ENCODE measurements around the gene PTPA. TPM values are rescaled to one million over a fixed set of nuclear protein-coding genes. Genes with fewer than 3 reads are reported as not detected.

The PTPA gene
- total and polyA plus RNA-seq, 9 of the 15 experiments (the other 6 are each of a cell fraction or from before 2014, with no cell fraction given): 1.7 to 121 (median 72.6) TPM

GRCh38 chr9:129175825-129176633 is 64.8 kb downstream of the PTPA start (continued):
- TF ChIP-seq ETS1 (conservative IDR thresholded peaks at IDR 0.05; ENCODE audit: control insufficient read depth, low read depth, low read length) (peak; percentile 85), FOS (IDR thresholded peaks at IDR 0.05; ENCODE audit: extremely low read depth, insufficient read length) (no peak), AFF4 (CRISPR knock-in tag; IDR thresholded peaks at IDR 0.05) (no peak), ZNF507 (tag; conservative IDR thresholded peaks at IDR 0.05) (no peak), SRSF7 (optimal IDR thresholded peaks at IDR 0.05; ENCODE audit: low read depth, low read length) (no peak), ATF6 (CRISPR knock-in tag; IDR thresholded peaks at IDR 0.05) (no peak), ZNF444 (CRISPR knock-in tag; IDR thresholded peaks at IDR 0.05) (no peak), TFE3 (CRISPR knock-in tag; IDR thresholded peaks at IDR 0.05) (no peak), SPI1 (IDR thresholded peaks at IDR 0.05; ENCODE audit: borderline replicate concordance, low read depth, low read length) (peak; percentile 96), ZNF609 (CRISPR knock-in tag; IDR thresholded peaks at IDR 0.05; ENCODE audit: borderline replicate concordance) (no peak), FOXP1 (CRISPR knock-in tag; IDR thresholded peaks at IDR 0.05) (no peak; the same call in 1 of the 2 replicates), DMBX1 (CRISPR knock-in tag; IDR thresholded peaks at IDR 0.05; ENCODE audit: borderline replicate concordance) (no peak)
